Endothelial cell of umbilical vein (primary cell): ENCODE results near the gene CD82. TPM values are rescaled to one million over a fixed set of nuclear protein-coding genes. Genes with fewer than 3 reads are reported as not detected.

Experiments
- BruUV-seq: library from RNA; stranded (reverse); fragments of 400-500 nt; replicated peaks from 2 replicates; lab custom pipeline; 2021; lab: Mats Ljungman, UMichigan
- CTCF ChIA-PET: fragments of 300-600, 350-600 bp; sonication (Branson Sonifier 250); formaldehyde crosslinking; loops from one replicate; lab custom pipeline; 2021; ENCODE audit warnings: antibody characterized with exemption, inconsistent platforms; lab: Charles Lee
- POLR2A ChIA-PET: fragments of 300-600, 350-600 bp; sonication (Branson Sonifier 250); formaldehyde crosslinking; loops from one replicate; lab custom pipeline; 2021; ENCODE audit warnings: antibody characterized with exemption, inconsistent platforms; lab: Charles Lee
- DNase-seq: peaks from one replicate; pipeline ENCODE4 v3.0.0-alpha.2; 2011; ENCODE audit warnings: low read depth, low spot score
- FAIRE-seq: peaks from 2 replicates; lab custom pipeline; 2011; peaks lifted over from hg19 to GRCh38; lab: Jason Lieb, UNC
- H2AFZ ChIP-seq: 2 replicates; pipeline ENCODE4 v1.6.0; 2012; ENCODE audit warnings: low read depth, low read length, control low read depth, inconsistent platforms
- H3K27ac ChIP-seq: 2 replicates; pipeline ENCODE4 v1.5.1; 2011; ENCODE audit warnings: low read depth, mild to moderate bottlenecking, control low read depth, low read length, moderate library complexity; ENCODE audit not compliant: insufficient read depth
- H3K27me3 ChIP-seq, 2 experiments: 2 replicates each; pipeline versions ENCODE4 v1.6.0 to v1.6.1; 2011; ENCODE audit warnings: low read length in 2 of 2, mixed read lengths in 1 of 2; ENCODE audit not compliant: control insufficient read depth in 2 of 2, insufficient read depth in 2 of 2
- H3K36me3 ChIP-seq, 2 experiments: 2 replicates in 1 of 2; 3 replicates in 1 of 2; pipeline ENCODE4 v1.5.1; 2011; ENCODE audit warnings: low read length in 2 of 2, mild to moderate bottlenecking in 1 of 2, moderate library complexity in 1 of 2; ENCODE audit not compliant: control insufficient read depth in 2 of 2, insufficient read depth in 2 of 2; ENCODE audit errors: extremely low read depth in 1 of 2
- H3K4me1 ChIP-seq: 3 replicates; pipeline ENCODE4 v1.5.1; 2011; ENCODE audit warnings: mild to moderate bottlenecking, low read length; ENCODE audit not compliant: control insufficient read depth, insufficient read depth; ENCODE audit errors: extremely low read depth
- H3K4me2 ChIP-seq: 2 replicates; pipeline ENCODE4 v1.6.1; 2011; ENCODE audit warnings: low read length, control low read depth, mixed read lengths; ENCODE audit not compliant: insufficient read depth
- H3K4me3 ChIP-seq, 3 experiments: fragments of 200-600 bp in 1 of 3; sonication (generic), shearing (Covaris generic) in 1 of 3; replicated peaks in 1 of 3; 2 replicates each; pipeline ENCODE4 v1.5.1; 2011 to 2016; ENCODE audit warnings: control low read depth in 3 of 3, low read length in 3 of 3, mild to moderate bottlenecking in 2 of 3, inconsistent platforms in 1 of 3, low read depth in 1 of 3, moderate library complexity in 1 of 3; ENCODE audit not compliant: insufficient read depth in 1 of 3
- H3K79me2 ChIP-seq: 2 replicates; pipeline ENCODE4 v1.6.0; 2012; ENCODE audit warnings: low read length, inconsistent platforms; ENCODE audit not compliant: control insufficient read depth, insufficient read depth
- H3K9ac ChIP-seq: replicated peaks from 2 replicates; pipeline ENCODE3; 2011; ENCODE audit warnings: low read length, control low read depth; ENCODE audit not compliant: insufficient read depth; ENCODE audit errors: extremely low read depth
- H3K9me1 ChIP-seq: replicated peaks from 3 replicates; pipeline ENCODE4 v1.6.0; 2011; ENCODE audit warnings: mild to moderate bottlenecking, low read length; ENCODE audit not compliant: control insufficient read depth, insufficient read depth; ENCODE audit errors: extremely low read depth
- H3K9me3 ChIP-seq: replicated peaks from 2 replicates; pipeline ENCODE4 v1.5.1; 2012; ENCODE audit warnings: low read length, inconsistent platforms; ENCODE audit not compliant: control insufficient read depth, insufficient read depth
- H4K20me1 ChIP-seq: replicated peaks from 2 replicates; pipeline ENCODE3; 2011; ENCODE audit warnings: mild to moderate bottlenecking, low read length; ENCODE audit not compliant: control insufficient read depth, insufficient read depth; ENCODE audit errors: extremely low read depth
- EZH2 ChIP-seq: IDR thresholded peaks from 2 replicates; pipeline ENCODE4 v1.6.1; 2012; ENCODE audit warnings: borderline replicate concordance, low read depth, mild to moderate bottlenecking, moderate library complexity, low read length, inconsistent platforms; ENCODE audit not compliant: severe bottlenecking
- FOS ChIP-seq: IDR thresholded peaks from 2 replicates; pipeline ENCODE4 v1.6.1; 2011; ENCODE audit warnings: mild to moderate bottlenecking, low read length, moderate library complexity, borderline replicate concordance; ENCODE audit not compliant: insufficient read depth
- GATA2 ChIP-seq: IDR thresholded peaks from 2 replicates; pipeline ENCODE4 v1.7.0; 2011; ENCODE audit warnings: low read depth, mild to moderate bottlenecking, moderate library complexity, mixed read lengths, low read length; ENCODE audit not compliant: insufficient read length, insufficient read depth
- JUN ChIP-seq: IDR thresholded peaks from 2 replicates; pipeline ENCODE4 v1.6.1; 2011; ENCODE audit warnings: borderline replicate concordance, low read depth; ENCODE audit not compliant: insufficient read length, insufficient read depth
- MAX ChIP-seq: IDR thresholded peaks from 2 replicates; pipeline ENCODE4 v1.6.1; 2011; ENCODE audit not compliant: insufficient read depth, insufficient read length
- MYC ChIP-seq: IDR thresholded peaks from one replicate; pipeline ENCODE4 v1.6.1; 2011; ENCODE audit warnings: mild to moderate bottlenecking, low read depth, low read length
- POLR2A ChIP-seq: IDR thresholded peaks from 2 replicates; pipeline ENCODE4 v1.6.1; 2012; ENCODE audit warnings: low read depth, mild to moderate bottlenecking, control low read depth, low read length
- POLR2AphosphoS5 ChIP-seq: IDR thresholded peaks from 2 replicates; pipeline ENCODE4 v1.6.1; 2012; ENCODE audit warnings: low read depth, mild to moderate bottlenecking, control low read depth, low read length, moderate library complexity; ENCODE audit not compliant: insufficient read depth
- dilution Hi-C: fragments of 300-500 bp; cut with MboI; formaldehyde crosslinking; loops from one replicate; pipeline ENCODE4 v1.15.0; 2019; ENCODE audit warnings: low sequenced_read_pairs; ENCODE audit not compliant: extremely low pct_ligation_motif_present
- intact Hi-C: fragments of 100-400 bp; cut with micrococcal nuclease; formaldehyde crosslinking; loops from one replicate; pipeline ENCODE4 v1.10.0; 2022
- polyA plus RNA-seq, 4 experiments: library from polyadenylated mRNA; depleted of rRNA in 3 of 4; stranded (reverse) in 3 of 4; unstranded in 1 of 4; fragments of >200 nt; gene quantifications; 2 replicates each; pipeline versions ENCODE4 v1.2.1 to v1.2.3, GENCODE V29; 2011 to 2012; ENCODE audit warnings: missing spikeins in 1 of 4
- total RNA-seq: library from RNA; stranded (reverse); gene quantifications from 2 replicates; pipeline ENCODE4 v1.2.3, GENCODE V29; 2021
- TF ChIP-seq, protein P1 (sequence below), 2 donors: IDR thresholded peaks; 1 replicate in 1 of 2; 2 replicates in 1 of 2; pipeline ENCODE4 v1.5.1; 2011; ENCODE audit warnings: low read length in 2 of 2, mild to moderate bottlenecking in 2 of 2, moderate library complexity in 2 of 2, control low read depth in 1 of 2, inconsistent platforms in 1 of 2, low read depth in 1 of 2; ENCODE audit not compliant: insufficient read depth in 1 of 2; ENCODE audit errors: extremely low read depth in 1 of 2

The CD82 gene
- total and polyA plus RNA-seq, 2 donors (not counting 3 experiments of a cell fraction or from before 2014, with no cell fraction given), result 17.9 to 25.2 TPM

GRCh38 chr11:44627165-44627789 is 61.8 kb downstream of the CD82 start:
- POLR2A ChIA-PET, result no interaction called here
- Histone ChIP-seq H3K4me3 (no peak overlapping the region), H2AFZ (no peak overlapping the region), H3K9ac (no peak overlapping the region), H3K79me2 (no peaks in the 10 kb centered on the region), H4K20me1 (no peaks in the 10 kb centered on the region), H3K36me3 (no peaks in the 10 kb centered on the region), H3K27ac (no peak overlapping the region), H3K4me2 (no peak overlapping the region), H3K9me3 (no peaks in the 10 kb centered on the region), H3K27me3 (no peaks in the 10 kb centered on the region), H3K4me1 (peaks cover 22% of the 10 kb centered on the region), H3K9me1 (no peaks in the 10 kb centered on the region)
- FAIRE-seq (no peak), DNase-seq (no peak)
- dilution Hi-C loops (loop anchor here (10.0 kb wide), 1 partner anchor 268 kb away; no protein-coding TSS in a partner anchor), intact Hi-C loops (no loop called here)
- no peak for TF ChIP-seq JUN
- no peak for TF ChIP-seq GATA2
- no peak for TF ChIP-seq POLR2A
- no peak for TF ChIP-seq MAX
- TF ChIP-seq MYC, result no peak
- no peak for TF ChIP-seq EZH2
- TF ChIP-seq, protein P1, sequence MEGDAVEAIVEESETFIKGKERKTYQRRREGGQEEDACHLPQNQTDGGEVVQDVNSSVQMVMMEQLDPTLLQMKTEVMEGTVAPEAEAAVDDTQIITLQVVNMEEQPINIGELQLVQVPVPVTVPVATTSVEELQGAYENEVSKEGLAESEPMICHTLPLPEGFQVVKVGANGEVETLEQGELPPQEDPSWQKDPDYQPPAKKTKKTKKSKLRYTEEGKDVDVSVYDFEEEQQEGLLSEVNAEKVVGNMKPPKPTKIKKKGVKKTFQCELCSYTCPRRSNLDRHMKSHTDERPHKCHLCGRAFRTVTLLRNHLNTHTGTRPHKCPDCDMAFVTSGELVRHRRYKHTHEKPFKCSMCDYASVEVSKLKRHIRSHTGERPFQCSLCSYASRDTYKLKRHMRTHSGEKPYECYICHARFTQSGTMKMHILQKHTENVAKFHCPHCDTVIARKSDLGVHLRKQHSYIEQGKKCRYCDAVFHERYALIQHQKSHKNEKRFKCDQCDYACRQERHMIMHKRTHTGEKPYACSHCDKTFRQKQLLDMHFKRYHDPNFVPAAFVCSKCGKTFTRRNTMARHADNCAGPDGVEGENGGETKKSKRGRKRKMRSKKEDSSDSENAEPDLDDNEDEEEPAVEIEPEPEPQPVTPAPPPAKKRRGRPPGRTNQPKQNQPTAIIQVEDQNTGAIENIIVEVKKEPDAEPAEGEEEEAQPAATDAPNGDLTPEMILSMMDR (IDR thresholded peaks at IDR 0.05; ENCODE audit: extremely low read depth in 1 of 2, insufficient read depth in 1 of 2, low read depth in 1 of 2, low read length in 2 of 2), result no peak
- TF ChIP-seq POLR2AphosphoS5, result no peak
- no peak for TF ChIP-seq FOS
- CTCF ChIA-PET, result interaction anchor here (0.5 to 9.9 kb wide), 4 partner anchors 10 to 284 kb away, joined by 3 to 187 read pairs (median 10); no protein-coding TSS in a partner anchor
- no TSS peak for BruUV-seq
